ENCODE measurements around the gene CDKL5.

CDKL5 gene

GRCh38 chrX:18698737-18699650 lies 273.6 kb downstream of the CDKL5 start:
- Histone ChIP-seq H3K4me1 (ENCODE audit: insufficient read depth, low read length) (no peaks in the 10 kb centered on the region), H3K27me3 (ENCODE audit: control insufficient read depth in 1 of 2, insufficient read depth in 2 of 2, low read length in 2 of 2) (peaks cover 0 to 9% of the 10 kb centered on the region in 2 donors), H3K9ac (ENCODE audit: low read length) (no peak overlapping the region), H3K4me3 (ENCODE audit: low read depth in 1 of 2, low read length in 2 of 2) (no peak overlapping the region), H3K36me3 (ENCODE audit: insufficient read depth, low read length) (no peaks in the 10 kb centered on the region), H3K9me3 (ENCODE audit: low read length) (no peaks in the 10 kb centered on the region), H3K27ac (ENCODE audit: low read depth, low read length) (no peak overlapping the region)

GRCh38 chrX:18701621-18702361 lies 276.4 kb downstream of the CDKL5 start:
- Histone ChIP-seq H3K36me3 (ENCODE audit: insufficient read depth, low read length) (no peaks in the 10 kb centered on the region), H3K27me3 (ENCODE audit: control insufficient read depth in 1 of 2, insufficient read depth in 2 of 2, low read length in 2 of 2) (peaks cover 0 to 4% of the 10 kb centered on the region in 2 donors), H3K9me3 (ENCODE audit: low read length) (no peaks in the 10 kb centered on the region), H3K4me3 (ENCODE audit: low read depth in 1 of 2, low read length in 2 of 2) (no peak overlapping the region), H3K27ac (ENCODE audit: low read depth, low read length) (no peak overlapping the region), H3K4me1 (ENCODE audit: insufficient read depth, low read length) (no peaks in the 10 kb centered on the region), H3K9ac (ENCODE audit: low read length) (no peak overlapping the region)

DNA sequence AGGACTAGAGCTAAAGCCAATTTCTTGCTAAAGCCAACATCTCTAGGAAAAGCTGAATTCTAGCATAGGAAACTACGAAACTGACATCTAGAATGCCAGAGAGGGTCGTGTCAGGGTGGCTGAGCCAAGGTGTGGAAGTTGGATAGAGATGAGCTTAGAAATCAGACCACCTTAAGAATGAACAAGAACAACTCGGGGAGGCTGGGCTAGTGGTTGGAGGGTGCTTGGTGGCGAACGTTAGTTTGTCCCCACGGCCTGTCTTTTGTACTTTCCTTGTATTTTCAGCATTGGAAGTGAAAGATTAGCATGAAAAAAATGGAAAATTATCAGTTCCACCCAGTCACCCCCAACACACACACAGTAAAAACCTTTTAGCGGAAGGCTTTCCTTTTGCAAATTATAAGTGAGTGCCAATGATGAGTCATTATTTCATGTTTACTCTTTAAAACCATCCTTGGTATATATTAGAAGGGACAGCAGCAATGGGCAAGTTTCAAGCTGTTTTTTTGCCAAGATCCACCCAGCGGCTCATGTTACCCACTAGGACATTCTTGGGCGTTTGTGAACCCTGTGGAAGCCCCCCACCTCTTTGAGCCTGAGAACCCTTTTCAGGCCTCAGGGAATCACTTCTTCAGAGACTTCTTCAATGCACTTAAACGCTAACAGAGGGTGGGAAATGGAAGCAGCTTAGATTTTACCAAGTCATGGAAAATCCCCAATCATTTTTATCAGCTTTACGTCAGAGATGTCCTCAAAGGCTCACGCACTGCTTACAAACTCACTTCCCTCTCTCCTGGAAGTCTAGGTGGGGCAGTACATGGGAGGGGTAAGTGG lies 277.2 kb downstream of the CDKL5 start:
- Histone ChIP-seq H3K9ac (ENCODE audit: low read length) (no peak overlapping the region), H3K4me1 (ENCODE audit: insufficient read depth, low read length) (no peaks in the 10 kb centered on the region), H3K27me3 (ENCODE audit: control insufficient read depth in 1 of 2, insufficient read depth in 2 of 2, low read length in 2 of 2) (peaks cover 0 to 2% of the 10 kb centered on the region in 2 donors), H3K27ac (ENCODE audit: low read depth, low read length) (no peak overlapping the region), H3K36me3 (ENCODE audit: insufficient read depth, low read length) (no peaks in the 10 kb centered on the region), H3K4me3 (ENCODE audit: low read depth in 1 of 2, low read length in 2 of 2) (no peak overlapping the region), H3K9me3 (ENCODE audit: low read length) (no peaks in the 10 kb centered on the region)

All from muscle layer of colon (tissue), 2 donors.